ENCODE data around the gene FAM90A26.
"Not testable (repeated sequence)": the region's sequence is repeated elsewhere in the genome, so short reads cannot be mapped to it uniquely, and the experiment has no call there.

FAM90A26 gene

DNA sequence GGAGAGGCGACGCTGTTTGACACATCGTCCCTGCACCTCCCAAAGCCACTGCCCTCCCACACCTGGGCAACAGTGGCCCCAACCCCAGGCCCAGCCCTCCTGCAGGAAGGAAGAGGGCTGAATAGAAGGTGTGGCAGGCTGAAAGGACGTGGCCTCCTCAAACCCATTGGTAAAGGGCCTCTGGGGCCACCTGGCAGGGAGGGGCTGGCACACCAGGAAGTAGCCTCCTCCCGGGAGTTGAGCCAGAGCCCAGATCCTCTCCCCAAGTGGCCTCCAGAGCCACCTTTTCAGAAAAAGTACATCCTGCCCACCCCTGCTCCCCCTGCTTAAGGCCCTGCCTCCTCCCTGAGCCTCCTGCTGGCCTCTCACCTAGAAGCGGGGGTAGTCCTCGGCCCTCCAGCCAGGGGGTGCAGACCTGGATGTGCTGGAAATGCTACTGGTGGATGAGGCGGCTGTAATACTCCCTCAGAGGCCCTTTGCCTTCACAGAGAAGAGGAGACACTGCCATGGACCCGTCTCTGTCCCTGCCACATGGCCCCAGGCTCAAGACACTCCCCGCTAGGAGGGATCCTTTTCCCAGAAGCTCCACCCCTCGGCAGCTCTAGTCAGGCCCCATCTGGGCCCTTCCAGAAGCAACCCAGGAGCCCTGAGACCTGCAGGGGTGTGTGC is at the start of gene FAM90A26:
Gene FAM90A26 (plus strand): TSS at position 619 of the 669 bp plus-strand sequence. CDS start 2,764 bp downstream, outside the sequence.
- not testable (repeated sequence) for DNase-seq

GRCh38 chr4:9122711-9123110 is 47.5 kb upstream of the FAM90A26 start:
- not testable (repeated sequence) for DNase-seq

DNA sequence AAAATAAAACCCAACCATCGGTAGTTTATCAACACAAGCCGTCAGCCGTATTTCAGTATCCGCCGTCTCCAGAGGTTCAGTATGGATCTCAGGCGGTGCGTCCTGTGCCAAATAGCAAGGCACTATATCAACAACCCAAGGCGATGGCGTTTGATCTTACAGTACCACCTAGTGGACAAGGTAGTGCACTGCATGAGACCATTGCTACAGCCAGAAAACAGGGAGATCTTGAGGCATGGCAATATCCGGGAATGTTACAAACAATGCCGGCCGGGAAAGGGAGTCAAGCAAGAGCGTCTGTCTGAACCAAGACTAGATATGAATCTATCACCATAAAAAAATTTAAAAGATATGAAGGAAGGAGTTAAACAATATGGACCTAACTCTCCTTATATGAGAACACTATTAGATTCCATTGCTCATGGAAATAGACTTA is 46.6 kb upstream of the FAM90A26 start:
- DNase-seq, result not testable (repeated sequence)

DNA sequence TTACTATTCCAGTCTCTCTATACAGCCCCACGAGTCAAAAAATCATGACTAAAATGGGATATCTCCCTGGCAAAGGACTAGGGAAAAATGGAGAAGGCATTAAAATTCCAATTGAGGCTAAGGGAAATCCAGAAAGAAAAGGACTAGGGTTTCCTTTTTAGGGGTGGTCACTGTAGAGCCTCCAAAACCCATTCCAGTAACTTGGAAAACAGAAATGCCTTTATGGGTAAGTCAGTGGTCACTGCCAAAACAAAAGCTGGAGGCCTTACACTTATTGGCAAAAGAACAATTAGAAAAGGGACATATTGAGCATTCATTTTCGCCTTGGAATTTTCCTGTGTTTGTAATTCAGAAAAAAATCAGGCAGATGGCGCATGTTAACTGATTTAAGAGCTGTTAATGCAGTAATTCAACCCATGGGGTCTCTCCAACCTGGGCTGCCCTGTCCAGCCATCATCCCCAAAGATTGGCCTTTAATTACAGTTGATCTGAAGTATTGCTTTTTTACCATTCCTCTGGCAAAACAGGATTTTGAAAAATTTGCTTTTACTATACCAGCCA is 44.5 kb upstream of the FAM90A26 start:
- not testable (repeated sequence) for DNase-seq

DNA sequence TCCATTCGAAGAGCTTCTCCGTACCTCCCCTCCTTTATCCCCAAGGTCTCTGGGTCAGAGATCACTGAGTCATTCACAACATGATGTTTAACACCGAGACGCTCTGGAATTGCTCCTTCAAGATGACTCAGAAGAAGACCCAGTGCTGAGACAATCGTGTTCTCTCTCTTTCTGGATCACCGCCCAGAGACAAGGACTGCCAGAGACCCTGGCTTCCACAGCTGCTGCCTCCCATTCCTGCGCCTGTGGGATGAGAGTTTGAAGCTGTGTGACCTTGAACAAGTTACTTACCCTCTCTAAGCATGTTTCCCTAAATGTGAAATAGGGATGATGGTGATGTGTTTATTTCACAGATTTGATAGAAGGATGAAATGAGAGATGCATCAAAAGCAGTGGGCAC is 38.8 kb upstream of the FAM90A26 start:
- DNase-seq, result not testable (repeated sequence)

DNA sequence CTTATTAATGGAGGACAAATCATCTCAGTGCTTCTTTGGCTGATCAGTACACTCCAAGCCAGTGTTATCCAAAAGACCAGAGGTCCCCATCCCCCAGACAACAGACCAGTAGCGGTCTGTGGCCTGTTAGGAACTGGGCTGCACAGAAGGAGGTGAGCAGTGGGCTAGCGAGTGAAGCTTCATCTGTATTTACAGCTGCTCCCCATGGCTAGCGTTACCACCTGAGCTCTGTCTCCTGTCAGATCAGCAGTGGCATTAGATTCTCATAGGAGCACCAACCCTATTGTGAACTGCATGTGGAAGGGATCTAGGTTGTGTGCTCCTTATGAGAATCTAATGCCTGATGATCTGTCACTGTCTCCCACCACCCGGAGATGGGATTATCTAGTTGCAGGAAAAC is 37.4 kb upstream of the FAM90A26 start:
- not testable (repeated sequence) for DNase-seq

DNA sequence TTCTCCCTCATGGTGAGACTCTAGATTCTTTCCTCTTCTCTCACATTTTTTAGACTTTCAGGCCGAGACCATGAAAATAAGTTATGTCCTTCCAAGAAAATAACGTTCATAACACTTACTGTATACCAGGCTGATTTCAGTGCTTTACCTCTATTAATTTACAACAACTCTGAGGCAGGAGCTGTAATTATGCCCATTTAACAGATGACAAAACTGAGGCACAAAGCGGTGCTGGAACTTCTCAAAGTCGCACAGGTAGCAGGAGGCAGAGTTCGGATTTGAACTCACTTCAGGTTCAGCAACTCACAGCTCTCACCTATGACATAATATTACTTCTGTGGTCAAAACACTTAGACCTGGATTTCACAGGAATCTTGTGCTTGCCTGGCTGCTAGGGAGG is 36.2 kb upstream of the FAM90A26 start:
- DNase-seq, result not testable (repeated sequence)

DNA sequence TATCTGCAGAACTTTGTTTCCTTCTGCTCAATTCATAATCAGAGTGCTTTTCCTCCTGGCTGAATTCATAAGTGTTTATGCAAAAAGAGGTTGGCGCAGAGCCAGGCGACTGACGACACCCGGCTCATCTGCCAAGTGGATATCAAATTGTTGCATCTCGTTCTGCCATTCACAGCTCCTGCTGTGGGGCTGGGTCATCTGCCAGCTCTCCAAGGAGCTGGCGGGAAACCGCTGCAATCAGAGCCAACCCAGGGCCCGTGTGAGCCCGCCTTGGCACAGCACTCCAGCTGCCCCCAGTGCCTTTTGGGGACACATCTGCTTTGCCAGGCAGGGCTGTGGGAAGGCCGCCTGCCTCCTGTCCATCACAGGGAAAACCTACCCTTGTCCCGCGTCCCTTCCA is 35.7 kb upstream of the FAM90A26 start:
- DNase-seq, result not testable (repeated sequence)

- DNase-seq, result not testable (repeated sequence)
Measured at GRCh38 chr4:9141050-9141449, 29.2 kb upstream of the FAM90A26 start.

- DNase-seq, result not testable (repeated sequence)
Measured at GRCh38 chr4:9142786-9143185, 27.4 kb upstream of the FAM90A26 start.

DNA sequence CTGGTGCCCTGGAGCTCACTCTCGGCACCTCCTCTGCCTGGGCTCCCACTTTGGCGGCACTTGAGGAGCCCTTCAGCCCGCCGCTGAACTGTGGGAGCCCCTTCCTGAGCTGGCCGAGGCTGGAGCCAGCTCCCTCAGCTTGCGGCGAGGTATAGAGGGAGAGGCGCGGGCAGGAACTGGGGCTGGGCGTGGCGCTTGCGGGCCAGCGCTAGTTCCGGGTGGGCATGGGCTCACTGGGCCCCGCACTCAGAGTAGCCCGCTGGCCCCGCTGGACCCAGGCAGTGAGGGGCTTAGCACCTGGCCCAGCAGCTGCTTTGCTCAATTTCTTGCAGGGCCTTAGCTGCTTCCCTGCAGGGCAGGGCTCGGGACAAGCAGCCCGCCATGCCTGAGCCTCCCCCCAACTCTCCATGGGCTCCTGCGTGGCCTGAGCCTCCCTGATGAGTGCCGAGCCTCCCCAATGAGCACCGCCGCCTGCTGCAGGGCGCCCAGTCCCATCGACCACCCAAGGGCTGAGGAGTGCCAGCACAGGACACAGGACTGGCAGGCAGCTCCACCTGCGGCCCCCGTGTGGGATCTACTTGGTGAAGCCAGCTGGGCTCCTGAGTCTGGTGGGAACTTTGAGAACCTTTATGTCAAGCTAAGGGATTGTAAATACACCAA is 26.7 kb upstream of the FAM90A26 start:
- DNase-seq, result no peak

GRCh38 chr4:9146967-9147366 is 23.2 kb upstream of the FAM90A26 start:
- DNase-seq, result no peak

DNA sequence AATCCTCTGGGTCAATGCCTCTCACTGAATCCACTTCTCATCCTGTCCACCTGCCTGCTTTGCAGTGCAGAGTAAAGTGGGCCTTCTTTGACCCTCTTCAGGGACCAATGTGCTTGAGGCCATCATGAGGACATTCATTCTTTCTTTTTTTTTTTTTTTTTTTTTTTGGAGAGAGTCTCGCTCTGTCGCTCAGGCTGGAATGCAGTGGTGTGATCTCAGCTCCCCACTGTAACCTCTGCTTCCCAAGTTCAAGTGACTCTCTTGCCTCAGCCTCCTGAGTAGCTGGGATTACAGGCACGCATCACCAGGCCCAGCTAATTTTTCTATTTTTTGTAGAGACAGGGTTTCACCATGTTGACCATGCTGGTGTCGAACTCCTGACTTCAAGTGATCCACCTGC is 22.8 kb upstream of the FAM90A26 start:
- not testable (repeated sequence) for DNase-seq

- not testable (repeated sequence) for DNase-seq
Measured at GRCh38 chr4:9148611-9149409, 21.4 kb upstream of the FAM90A26 start.

- DNase-seq, result not testable (repeated sequence)
Measured at GRCh38 chr4:9151809-9152179, 18.4 kb upstream of the FAM90A26 start.

DNA sequence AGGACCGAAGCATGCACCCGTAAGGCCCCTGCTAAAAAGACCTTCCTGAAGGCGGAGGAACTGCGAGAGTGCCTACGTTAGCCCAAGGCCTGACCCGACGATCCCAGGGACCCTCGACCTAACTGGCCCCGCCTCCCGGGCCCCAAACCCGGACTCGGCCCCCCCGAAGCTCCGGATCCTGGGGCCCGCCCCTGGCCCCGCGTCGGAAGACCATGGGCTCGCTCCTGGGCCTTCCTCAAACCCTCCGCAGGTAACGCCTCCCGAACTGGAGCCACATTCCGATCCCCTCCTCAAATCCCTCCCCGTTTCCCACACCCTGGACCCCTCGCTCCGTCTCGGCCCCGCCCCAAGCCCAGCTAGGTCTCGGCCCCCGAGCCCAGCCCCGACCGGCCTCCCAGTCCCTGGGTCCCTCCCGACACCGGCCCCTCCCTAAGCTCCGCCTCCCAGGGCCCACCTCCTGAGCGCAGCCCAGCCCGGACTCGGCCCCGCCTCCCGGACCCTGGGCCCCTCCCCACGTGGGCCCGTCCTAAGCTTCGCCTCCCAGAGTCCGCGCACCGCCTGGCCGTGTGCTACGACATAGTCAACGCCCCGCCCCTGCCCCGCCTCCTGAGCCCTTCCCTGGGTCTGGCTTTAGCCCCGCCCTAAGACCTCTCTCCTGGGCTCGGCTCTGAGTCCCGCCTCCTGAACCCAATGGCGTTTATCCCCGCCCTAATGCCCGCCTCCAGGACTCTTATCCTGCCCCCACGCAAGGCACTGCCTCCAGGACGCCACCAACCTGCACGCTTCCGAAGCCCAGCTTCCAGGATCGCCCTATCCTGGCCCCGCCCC is 17.8 kb upstream of the FAM90A26 start:
- DNase-seq, result peak; percentile 99

GRCh38 chr4:9153008-9153570 is 17.1 kb upstream of the FAM90A26 start:
- DNase-seq, result peak; percentile 97

- DNase-seq, result not testable (repeated sequence)
Measured at GRCh38 chr4:9153571-9154157, 16.5 kb upstream of the FAM90A26 start.

- DNase-seq, result not testable (repeated sequence)
Measured at GRCh38 chr4:9155101-9155886, 14.9 kb upstream of the FAM90A26 start.

GRCh38 chr4:9158392-9158791 is 11.8 kb upstream of the FAM90A26 start:
- DNase-seq, result peak; percentile 42

DNA sequence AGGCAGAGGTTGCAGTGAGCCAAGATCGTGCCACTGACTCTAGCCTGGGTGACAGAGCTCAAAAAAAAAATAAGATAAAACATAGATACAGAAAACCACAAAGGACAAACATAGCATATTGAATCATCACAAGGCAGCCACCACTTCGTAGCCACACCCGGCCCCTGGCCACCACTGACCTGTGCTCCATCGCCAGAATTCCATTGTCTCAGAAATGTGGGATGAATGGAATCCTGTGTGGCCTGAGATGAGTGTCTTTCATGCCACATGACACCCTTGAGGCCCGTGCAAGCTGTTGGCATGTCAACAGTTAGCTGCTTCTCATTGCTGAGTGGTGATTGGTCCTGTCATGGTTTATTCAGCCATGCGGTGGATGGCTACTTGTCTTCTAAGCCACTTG is 10.2 kb upstream of the FAM90A26 start:
- not testable (repeated sequence) for DNase-seq

Data from CD4-positive, alpha-beta T cell treated with Interferon gamma for 1 hour (primary cell).